Measurements from ENCODE around the gene TAF1.

GRCh38 chrX:71482228-71482958 is 116.2 kb downstream of the TAF1 start:
- TF ChIP-seq RAD21 (conservative IDR thresholded peaks at IDR 0.05) (no peak), CTCF (IDR thresholded peaks at IDR 0.05; ENCODE audit: poor library complexity, severe bottlenecking) (no peak), SMC3 (conservative IDR thresholded peaks at IDR 0.05; ENCODE audit: poor library complexity) (no peak), POLR2AphosphoS5 (IDR thresholded peaks at IDR 0.05) (no peak), EP300 (conservative IDR thresholded peaks at IDR 0.05; ENCODE audit: poor library complexity, severe bottlenecking) (no peak), REST (IDR thresholded peaks at IDR 0.05; ENCODE audit: borderline replicate concordance) (no peak), TAF1 (IDR thresholded peaks at IDR 0.05; ENCODE audit: low read depth) (no peak), MXI1 (conservative IDR thresholded peaks at IDR 0.05; ENCODE audit: poor library complexity, severe bottlenecking) (no peak)

Data from neural cell (in vitro differentiated cells).